WI38 (cell line): ENCODE measurements around the gene NAALADL2.

Experiments used
- H3K4me3 ChIP-seq: 2 replicates; pipeline ENCODE4 v1.5.1; 2011; ENCODE audit warnings: low read depth, mild to moderate bottlenecking, control low read depth, low read length
- TF ChIP-seq, protein P1 (sequence below): IDR thresholded peaks from 2 replicates; pipeline ENCODE4 v1.5.1; 2012; ENCODE audit warnings: low read depth, mild to moderate bottlenecking, control low read depth, low read length

Gene NAALADL2

DNA sequence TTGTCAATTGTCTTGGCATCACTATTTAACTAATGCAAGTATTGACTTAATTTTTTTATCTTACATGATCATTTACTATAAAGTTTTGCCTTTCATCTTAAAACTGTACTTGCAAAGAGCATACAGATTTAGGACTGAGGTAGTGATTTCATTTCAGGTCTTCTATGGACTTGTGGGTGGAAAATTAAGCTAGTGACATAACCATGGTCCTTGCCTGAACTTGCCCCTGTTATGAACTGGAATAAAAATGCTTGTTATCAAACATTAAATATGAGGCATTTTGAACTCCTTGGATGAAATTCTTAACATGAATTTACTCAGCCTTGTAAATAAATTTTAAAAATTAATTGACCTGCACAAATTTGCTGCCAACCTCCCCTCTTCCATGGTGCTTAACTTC is 712.0 kb downstream of the NAALADL2 start:
- H3K4me3 ChIP-seq, result no peak overlapping the region
- TF ChIP-seq, protein P1, sequence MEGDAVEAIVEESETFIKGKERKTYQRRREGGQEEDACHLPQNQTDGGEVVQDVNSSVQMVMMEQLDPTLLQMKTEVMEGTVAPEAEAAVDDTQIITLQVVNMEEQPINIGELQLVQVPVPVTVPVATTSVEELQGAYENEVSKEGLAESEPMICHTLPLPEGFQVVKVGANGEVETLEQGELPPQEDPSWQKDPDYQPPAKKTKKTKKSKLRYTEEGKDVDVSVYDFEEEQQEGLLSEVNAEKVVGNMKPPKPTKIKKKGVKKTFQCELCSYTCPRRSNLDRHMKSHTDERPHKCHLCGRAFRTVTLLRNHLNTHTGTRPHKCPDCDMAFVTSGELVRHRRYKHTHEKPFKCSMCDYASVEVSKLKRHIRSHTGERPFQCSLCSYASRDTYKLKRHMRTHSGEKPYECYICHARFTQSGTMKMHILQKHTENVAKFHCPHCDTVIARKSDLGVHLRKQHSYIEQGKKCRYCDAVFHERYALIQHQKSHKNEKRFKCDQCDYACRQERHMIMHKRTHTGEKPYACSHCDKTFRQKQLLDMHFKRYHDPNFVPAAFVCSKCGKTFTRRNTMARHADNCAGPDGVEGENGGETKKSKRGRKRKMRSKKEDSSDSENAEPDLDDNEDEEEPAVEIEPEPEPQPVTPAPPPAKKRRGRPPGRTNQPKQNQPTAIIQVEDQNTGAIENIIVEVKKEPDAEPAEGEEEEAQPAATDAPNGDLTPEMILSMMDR, result no peak

DNA sequence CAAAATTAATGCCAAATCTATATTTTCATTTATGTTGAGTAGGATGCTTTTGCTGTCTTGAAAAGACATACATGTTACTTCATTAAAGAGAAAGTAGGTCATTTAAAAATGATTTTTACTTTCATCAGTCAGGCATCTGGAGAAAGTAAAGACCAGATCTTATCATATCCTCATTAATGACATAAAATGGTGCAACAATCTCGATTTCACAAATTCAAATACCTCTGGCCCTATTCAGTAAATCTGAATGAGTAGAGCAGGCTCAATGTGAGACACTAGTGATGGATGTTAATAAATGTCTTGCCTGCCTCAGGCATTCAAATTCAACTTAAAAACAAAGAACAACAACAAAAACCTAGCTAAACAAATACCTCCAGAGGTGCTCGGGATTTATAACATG is 714.1 kb downstream of the NAALADL2 start:
- TF ChIP-seq, protein P1, result no peak
- H3K4me3 ChIP-seq, result no peak overlapping the region

DNA sequence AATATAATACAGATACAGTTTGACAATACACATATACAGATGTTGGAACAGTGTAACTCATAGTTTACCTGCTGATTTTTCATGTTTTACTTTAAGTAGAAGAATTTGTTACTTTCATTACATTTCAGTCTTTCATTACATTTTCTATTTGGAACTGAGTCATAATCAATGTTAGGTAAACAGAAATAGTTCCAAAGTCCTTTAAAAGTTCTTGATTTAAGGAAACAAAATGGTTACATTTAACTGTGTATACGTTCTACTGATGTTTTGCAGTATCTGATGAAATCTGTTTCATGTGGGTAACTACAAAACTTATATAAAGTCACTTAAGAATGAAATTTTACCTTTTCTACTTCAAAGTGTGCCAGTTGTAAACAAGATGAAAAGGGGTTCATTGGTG is 721.2 kb downstream of the NAALADL2 start:
- H3K4me3 ChIP-seq, result no peak overlapping the region
- TF ChIP-seq, protein P1, result no peak

DNA sequence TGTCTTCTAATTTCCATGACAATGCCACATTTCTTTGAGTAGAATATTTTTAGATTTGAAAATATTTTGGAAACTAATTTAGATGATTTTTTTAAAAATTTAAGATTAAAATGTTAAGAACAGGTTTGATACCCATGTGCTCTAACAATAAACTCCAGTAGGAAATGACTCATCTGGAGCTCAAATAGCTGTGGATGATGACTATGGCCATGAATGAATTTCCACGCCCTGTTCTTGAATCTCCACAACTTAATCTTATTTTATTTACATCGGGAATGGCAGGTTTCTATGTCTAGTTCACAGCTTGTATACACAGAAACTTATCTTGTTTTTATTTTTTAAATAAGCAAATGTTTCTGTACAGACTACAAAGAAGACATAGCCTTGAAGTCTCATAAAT is 726.8 kb downstream of the NAALADL2 start:
- TF ChIP-seq, protein P1, result no peak
- H3K4me3 ChIP-seq, result no peak overlapping the region

DNA sequence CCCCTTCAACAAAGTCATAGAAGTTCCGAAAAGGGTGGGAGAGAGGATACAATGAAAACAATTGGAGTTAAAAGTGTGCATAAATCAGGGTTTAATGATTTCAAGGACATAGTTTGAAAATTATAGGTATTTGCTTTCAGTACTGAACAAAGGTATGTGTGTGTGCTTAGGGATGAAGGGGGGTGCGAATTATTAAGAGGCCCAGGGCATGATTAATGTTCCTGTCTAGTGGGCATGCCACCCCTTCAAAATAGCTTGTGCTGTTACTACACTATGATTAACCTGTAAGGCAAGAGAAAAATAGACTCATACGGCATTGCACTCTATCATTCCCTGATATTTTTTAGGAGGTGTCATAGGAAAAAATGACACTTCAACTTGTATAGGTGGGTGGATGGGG is 731.6 kb downstream of the NAALADL2 start:
- TF ChIP-seq, protein P1, result no peak
- no peak overlapping the region for H3K4me3 ChIP-seq

DNA sequence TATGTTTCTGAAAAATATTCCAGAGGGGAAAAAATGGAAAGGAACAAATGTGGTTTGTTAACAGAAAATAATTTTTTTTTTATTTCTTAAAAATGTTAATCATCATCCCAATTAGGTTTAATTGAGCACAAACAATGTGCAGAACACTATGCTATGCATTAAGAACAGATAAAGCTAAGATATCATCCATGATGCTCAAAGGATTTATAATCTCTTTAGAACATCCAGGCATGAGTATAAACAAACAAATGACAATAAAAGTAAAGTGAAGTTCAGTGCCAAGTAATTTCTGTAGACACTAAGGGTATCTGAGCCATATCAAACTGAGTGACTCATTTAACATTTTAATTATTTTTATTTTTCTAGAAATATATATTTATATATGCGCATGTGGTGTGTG is 732.2 kb downstream of the NAALADL2 start:
- TF ChIP-seq, protein P1, result no peak
- no peak overlapping the region for H3K4me3 ChIP-seq

DNA sequence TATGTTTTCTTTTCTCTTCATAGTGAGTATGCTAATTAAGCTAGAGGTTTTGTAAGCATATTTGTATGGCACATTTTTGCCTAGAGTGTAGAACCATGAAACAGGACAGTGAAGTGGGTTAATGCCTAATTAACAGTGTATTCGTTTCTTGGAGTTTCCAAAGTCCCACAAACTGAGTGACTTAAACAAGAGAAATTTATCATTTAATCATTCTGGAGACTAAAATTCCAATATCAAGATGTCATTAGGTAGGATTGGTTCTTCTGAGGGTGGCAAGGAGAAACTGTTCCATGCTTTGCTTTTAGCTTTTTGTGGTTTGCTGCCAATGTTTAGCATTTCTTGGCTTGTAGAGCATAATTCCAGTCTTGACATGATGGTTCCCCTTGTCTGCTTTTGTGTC is 734.2 kb downstream of the NAALADL2 start:
- no peak overlapping the region for H3K4me3 ChIP-seq
- TF ChIP-seq, protein P1, result no peak
